Femur (tissue), 1 donor: Measurements from ENCODE around the gene PEX6.
"Not testable (repeated sequence)": the region's sequence is repeated elsewhere in the genome, so short reads cannot be mapped to it uniquely, and the experiment has no call there.

Experiments
- DNase-seq: peaks from one replicate; pipeline ENCODE4 v3.0.0-alpha.2; 2017

Gene PEX6

DNA sequence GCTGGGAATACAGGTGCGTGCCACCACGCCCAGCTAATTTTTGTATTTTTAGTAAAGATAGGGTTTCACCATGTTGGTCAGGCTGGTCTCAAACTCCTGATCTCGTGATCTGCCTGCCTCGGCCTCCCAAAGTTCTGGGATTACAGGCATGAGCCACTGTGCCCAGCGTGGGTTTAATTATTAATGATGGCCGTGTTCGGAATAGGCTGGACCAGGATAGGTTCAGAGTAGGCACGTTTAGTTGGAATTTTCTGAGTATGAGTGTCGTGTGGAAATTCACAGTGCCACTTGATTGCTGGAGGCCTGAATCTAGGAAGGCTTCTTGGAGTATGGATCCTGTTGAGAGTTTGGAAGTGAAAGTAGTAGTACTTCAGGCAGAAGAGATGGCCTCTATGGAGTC lies 19.2 kb upstream of the PEX6 start:
- DNase-seq: not testable (repeated sequence)

DNA sequence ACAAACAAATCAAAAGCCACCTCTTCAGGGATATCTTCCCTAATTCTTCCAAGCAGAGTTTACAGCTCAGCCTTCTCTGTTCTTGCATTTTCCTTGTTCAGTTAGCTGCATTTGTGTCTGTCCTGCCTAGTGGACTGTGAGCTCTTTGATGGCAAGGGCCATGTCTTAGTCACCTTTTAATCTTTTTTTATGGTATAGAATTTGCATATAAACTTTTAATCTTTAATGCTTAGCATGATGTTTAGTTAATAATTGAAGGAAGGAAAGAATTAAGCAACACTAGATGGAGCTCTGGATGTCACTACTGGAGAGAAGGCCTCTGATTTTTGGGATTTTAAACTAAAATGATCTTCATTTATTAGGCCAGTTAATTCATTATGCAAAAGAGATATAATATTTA lies 17.5 kb upstream of the PEX6 start:
- DNase-seq: no peak

DNA sequence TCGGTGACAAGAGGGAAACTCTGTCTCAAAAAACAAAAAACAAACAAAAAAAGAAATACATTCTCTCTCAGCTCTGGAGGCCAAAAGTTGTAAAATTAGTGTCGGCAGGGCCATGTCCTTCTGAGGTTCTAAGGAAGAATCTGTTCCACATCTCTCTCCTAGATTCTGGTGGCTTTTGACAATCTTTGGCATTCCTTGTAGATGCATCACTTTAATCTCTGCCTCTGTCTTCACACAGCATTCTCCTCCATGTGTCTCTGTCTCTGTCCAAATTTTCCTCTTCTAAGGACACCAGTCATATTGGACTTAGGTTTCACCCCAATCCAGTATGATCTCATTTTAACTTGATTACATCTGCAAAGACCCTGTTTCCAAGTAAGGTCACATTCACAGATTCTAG lies 14.5 kb upstream of the PEX6 start:
- DNase-seq: no peak

GRCh38 chr6:42989923-42990322 lies 10.9 kb upstream of the PEX6 start:
- DNase-seq: no peak

GRCh38 chr6:42988486-42989020 lies 9.6 kb upstream of the PEX6 start:
- DNase-seq: no peak

GRCh38 chr6:42987533-42988451 lies 8.8 kb upstream of the PEX6 start:
- DNase-seq: no peak

- DNase-seq: no peak
Measured at GRCh38 chr6:42984924-42985475, 6.0 kb upstream of the PEX6 start.

DNA sequence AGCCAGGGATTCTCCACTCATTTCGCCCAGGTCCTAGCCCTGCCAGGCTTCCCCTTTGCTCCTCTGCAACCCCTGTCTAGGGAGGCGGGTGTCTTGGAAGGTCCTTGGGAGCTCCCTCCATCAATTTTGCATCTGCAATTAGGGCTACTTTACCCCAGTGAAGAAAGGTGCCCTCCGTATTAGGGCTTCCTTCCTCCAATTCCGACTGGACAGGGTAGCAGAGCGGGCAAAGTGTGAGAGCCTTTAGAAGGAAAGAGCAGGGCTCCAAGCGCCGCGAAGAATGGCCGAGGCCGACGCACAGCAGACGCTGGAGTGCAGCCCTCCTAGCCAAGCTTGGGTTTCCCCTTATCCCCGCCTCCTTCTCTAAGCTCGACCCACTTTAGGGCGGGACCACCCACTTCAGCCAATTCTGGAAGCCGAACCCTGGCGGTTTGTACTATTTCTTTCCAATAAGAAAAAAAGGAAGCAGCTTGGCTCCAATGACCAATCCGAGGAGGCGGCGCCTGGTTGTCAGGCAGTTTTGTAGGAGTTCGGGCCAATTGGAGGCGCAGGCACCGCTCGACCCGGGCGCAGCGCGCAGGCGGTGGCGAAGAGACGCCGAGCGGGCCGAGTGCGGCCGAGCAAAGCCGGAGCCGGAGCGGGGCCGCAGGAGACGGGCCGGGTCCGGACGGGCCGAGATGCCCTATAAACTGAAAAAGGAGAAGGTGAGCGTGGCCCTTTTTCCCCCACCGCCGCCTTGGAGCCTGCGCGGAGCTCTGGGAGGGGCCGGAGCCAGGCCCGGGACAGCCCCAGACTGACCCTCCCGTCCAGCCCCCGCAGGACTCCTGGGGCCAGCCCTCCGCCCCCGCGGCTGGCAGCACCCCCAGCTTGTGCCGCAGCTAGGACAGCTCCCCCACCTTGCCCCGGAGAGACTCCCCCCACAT lies 5.3 kb upstream of the PEX6 start, which contains the start of gene PPP2R5D:
Gene PPP2R5D (plus strand): TSS at position 570 of the 923 bp plus-strand sequence. CDS start 108 bp downstream, at position 678.
- peak; percentile 99 for DNase-seq

DNA sequence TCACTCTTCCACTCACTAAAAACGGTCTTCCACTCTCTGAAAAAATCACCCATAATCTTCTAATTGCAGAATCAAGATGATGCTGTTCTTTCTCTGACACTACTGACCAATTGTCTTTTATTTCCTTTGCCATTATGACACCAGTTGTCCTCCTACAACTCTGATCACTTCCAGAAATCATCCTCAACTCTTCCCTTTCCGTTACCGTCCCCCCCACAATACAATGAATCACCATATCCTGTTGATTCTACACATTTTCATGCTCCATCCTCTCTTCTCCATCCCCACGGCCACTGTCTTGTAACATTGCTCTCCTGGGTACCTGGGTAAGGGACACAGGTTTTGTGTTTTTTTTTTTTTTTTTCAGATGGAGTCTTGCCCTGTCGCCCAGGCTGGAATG lies 2.9 kb upstream of the PEX6 start:
- no peak for DNase-seq

GRCh38 chr6:42979523-42980177 lies 669 bp upstream of the PEX6 start:
- DNase-seq: no peak

- DNase-seq: peak; percentile 44
Measured at GRCh38 chr6:42978487-42978838, 518 bp downstream of the PEX6 start.

- DNase-seq: no peak
Measured at GRCh38 chr6:42974919-42975505, 4.0 kb downstream of the PEX6 start.

DNA sequence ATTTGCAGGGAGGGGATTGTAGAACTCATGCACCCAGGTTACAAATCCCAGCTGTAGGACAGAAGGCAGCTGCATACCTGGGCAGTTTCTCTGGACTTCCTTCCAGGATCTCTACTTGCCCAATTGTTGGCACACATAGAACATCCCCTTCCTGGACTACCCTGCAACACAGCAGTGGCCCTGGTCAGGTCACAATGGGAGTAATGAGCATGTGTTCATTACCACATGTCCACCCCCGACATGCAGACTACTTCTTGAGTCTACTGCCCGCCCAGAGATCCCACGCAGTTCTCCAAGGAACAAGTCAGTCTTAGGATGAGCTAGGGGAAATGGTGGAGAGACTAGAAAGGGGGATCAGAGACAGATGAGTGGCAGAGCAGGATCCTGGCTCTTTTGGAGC lies 5.1 kb downstream of the PEX6 start:
- no peak for DNase-seq

DNA sequence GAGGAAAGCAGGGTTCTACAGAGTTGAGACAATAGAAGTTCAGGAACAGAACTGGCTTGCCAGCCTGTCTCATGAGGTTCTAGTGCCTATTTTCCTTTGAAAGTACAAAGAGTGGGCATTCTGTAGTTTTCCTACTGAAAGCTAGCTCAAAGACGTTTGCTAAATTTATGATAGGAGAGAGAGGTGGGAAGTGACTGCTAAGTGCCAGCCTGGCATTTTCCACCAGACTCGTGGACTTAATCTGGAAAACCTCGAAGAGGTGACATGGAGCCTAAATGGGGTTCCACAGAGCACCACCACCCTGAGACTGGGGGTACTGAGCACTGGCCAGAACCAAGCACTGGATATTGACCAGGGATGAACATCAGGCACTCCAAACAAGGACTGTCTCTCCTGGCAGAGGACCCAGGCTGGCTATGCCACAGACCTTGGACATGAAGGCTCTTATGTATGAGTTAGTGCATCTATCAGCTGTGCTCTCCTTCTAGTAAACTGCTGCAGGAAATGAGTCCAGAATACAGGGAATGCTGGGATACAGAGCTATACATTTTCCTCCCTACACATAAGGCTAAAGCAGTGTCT lies 7.1 kb downstream of the PEX6 start:
- no peak for DNase-seq

GRCh38 chr6:42970871-42971612 lies 7.9 kb downstream of the PEX6 start:
- no peak for DNase-seq

DNA sequence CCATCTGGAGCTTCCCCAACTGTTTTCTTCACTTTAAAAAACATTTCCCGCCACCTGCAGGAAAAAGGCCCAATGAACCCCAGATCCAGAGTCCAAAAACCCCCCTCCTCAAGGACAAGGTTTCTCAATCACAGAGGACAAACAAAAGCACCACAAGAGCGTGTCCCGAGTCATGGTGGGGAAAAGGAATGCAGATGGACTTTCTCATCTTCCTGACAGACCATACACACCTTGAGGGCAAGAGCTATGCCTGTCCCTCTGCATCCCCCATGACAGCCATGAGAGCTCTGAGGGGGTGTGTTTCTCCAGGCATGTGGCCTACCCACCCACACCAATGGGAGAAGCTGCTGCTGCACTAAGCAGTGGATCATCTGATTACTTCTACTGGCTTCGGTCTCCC lies 9.0 kb downstream of the PEX6 start:
- no peak for DNase-seq

DNA sequence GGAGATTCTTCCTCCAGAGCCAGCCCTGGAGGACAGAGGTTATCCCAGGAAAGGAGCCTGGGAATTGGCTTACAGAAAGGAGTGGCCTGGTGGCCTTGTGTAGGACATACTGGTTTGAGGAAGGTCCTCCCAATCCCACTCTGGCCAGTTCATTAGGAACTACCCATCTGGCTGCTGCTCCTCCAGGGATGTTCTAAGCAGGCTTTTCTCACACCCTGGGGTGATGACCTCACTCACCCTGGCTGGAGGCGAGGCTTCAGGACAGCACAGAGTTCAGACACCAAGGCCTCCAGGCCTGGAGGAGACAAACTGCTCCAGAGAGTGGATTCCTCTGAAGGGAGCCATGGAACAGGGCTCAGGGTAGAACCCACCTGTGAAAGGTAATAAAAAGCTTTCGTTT lies 9.6 kb downstream of the PEX6 start:
- DNase-seq: no peak

DNA sequence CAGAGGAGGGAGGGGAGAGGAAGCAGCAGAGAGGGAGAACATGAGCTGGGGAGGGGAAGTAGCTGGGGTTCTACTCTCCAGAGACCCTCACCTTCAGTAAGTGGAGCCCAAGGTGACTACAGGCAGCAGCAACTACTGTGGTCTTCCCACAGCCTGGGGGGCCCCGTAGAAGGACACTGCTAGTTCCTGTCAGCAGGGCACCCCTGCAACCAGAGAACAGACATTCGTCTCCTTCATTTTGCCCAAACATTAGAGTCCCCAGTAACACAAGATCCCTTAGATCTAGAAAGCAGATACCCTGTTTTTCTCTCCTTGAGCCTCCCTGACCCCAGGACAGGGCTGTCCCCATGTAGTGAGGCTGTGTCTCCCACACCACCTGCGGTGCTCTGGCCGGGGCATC lies 10.2 kb downstream of the PEX6 start:
- DNase-seq: no peak

- no peak for DNase-seq
Measured at GRCh38 chr6:42968126-42968701, 10.8 kb downstream of the PEX6 start.

DNA sequence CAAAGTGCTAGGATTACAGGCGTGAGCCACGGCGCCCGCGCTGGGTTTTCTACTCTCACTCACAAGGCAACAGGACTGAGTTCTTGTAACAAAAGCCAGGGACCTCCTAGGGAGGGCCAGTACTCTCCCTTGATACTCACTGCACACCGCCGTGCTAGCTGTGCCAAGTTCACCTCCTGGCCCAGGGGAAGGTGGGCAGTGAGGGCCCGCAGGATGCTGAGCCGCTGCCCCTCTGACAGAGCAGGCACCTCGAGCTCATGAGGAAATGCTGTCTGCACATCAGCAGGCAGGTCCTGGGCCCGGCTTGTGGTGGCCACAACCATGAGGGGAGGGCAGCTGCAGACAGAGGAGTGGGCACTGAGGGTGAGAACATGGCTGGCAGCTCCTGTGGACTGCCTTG lies 11.8 kb downstream of the PEX6 start:
- DNase-seq: no peak

DNA sequence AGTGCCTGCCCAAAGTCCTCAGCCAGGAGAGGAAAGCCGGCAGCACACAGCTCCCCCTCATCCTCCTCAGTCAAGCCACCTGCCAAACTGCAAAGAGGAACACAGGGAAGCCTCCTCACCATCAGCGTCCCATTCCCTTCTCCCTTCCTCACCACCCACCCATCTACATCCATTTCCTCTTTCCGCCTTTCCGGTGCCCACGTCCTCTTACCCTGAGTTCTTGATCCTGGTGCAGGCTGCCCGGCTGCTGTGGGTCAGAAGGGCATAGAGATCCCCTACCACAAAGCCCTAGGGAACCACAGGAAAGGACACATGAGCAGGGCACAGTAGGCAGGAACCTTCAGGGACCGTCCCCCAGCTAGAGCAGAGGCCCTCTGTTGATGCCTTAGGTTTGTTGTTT lies 12.4 kb downstream of the PEX6 start:
- DNase-seq: no peak
